Hippocampal formation (tissue), 2 donors: ENCODE measurements around the gene ZNF286A.
A peak's percentile ranks its signal among the peaks of the same experiment; 100 is the strongest.
"Not testable (repeated sequence)": the region's sequence is repeated elsewhere in the genome, so short reads cannot be mapped to it uniquely, and the experiment has no call there.

Source experiments
- DNase-seq, 2 donors: peaks; one replicate each; lab custom pipeline; 2025; lab: John Stamatoyannopoulos, UW

The ZNF286A gene

DNA sequence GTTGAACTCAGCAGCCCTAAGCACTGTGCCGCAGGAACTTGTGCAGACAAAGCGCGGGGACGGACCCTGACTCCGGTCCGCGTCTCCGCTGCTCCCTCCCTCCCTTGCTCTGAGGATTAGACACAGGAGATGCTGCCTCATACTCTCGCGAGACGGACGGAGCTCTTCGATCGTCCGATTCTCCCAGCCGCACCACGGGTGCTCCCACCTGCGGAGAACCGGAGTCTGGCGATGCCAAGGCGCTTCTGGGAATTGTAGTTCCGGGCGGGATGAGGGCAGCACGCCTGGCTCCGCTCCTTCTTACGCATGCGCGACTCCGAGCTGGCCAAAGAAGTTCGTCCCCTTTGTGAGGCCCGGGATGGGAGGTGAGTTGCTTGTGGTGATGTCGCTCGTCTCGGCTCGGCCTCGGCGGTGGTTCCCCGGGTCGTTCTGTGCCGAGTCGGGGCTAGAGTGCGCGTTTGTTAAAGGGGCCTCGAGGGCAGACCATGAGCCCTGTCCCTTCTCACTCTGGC is at the start of gene ZNF286A:
TSS of gene ZNF286A (plus strand) at position 340 of the 512 bp plus-strand sequence. CDS start 578 bp downstream, outside the sequence.
- peak; percentile 98 to 99 for DNase-seq

- no peak for DNase-seq
Measured at GRCh38 chr17:15649861-15650421, 49.6 kb upstream of the ZNF286A start.

DNA sequence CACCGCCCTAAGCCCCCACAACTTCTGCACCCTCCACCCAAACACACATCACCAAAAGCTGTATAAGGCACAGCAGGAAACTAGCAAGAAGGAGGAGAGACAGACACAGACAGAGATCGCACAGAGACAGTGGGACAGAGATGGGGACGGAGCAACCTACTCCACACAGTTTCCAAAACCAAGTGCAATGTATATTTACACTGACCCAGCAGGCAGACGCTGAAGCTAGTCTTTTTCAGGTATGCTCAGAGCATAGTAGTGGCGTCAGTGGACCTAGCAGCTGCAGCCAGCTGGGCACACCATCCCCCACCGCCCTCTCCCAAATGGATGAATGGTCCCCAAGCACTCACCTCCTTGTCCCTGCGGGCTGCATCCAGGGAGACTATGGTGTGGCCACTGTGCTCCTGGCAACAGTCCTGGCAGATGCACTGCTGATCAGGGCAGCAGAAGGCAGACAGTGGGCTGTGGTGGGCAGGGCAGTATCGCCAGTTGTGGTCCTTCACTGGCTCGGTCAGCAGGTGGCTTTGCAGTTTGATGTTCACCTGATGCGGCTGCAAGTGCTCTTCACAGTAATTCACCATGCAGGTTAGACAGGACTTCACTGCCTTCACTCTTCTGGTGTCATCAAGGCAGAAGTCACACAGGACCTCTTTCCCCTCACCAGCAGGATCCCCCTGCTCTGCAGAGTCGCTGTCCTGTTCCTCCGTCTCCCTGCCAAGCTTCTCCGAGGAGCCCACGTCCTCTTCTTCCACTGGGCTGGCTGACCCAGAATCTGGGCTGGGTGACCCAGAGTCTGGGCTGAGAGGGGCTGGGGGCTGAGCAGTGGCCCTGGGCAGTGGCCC is 48.6 kb upstream of the ZNF286A start:
- DNase-seq: peak in 1 of 2 donors; percentile 6

GRCh38 chr17:15651583-15652110 is 47.9 kb upstream of the ZNF286A start:
- DNase-seq: peak; percentile 51 to 56

- no peak for DNase-seq
Measured at GRCh38 chr17:15652960-15653359, 46.6 kb upstream of the ZNF286A start.

GRCh38 chr17:15654401-15654800 is 45.2 kb upstream of the ZNF286A start:
- not testable (repeated sequence) for DNase-seq

DNA sequence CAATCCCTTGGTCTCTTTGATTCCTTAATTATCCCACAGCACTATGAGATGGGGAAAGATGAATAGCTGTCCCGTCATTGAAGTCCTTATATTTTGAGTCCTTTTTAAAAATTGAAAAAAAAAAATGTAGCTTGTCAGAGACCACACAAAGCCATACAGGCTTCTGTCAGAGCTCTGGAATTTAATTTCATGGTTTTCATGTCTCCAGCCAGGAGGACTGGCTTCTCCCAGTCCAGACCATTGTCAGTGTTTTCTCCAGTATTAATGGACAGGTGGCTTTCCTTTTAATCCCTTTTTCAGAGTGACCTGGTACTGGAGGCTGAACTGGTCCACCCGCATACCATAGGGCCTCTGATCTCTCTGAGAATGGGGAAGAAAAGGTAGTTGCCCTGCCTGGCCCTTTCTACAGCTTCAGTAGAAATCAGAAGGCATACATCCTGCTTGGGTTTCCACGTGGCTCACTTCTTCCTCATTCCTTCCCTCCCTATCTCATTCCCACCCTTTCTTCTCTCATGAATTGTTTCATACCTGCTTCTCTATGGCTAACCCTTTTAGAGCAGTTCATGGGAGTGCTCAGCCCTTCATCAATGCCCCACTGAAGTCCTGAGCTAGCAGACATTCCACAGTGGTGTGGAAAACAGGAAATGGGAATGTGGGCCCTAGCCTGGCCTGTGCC is 44.5 kb upstream of the ZNF286A start:
- DNase-seq: no peak

- no peak for DNase-seq
Measured at GRCh38 chr17:15657868-15658267, 41.7 kb upstream of the ZNF286A start.

GRCh38 chr17:15658296-15658695 is 41.3 kb upstream of the ZNF286A start:
- no peak for DNase-seq

DNA sequence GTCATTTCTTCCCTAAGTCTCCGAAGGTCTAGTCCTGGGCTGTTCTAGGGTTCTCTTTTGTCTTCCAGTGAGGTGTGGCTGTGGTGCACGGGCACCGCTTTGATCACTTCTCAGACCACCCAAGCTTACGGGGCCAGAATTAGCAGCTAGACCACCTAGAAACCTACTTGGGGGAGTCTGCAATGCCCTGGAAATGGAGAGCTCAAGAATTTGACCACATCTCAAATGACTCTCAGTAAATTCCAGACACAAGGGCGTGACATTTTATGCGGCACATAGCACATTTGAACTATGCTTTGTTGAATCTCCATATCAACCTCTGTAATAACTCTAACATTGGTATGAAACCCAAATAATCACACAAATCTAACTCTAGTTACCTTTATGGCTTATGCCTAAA is 40.3 kb upstream of the ZNF286A start:
- DNase-seq: no peak

- DNase-seq: no peak
Measured at GRCh38 chr17:15659663-15660062, 39.9 kb upstream of the ZNF286A start.

DNA sequence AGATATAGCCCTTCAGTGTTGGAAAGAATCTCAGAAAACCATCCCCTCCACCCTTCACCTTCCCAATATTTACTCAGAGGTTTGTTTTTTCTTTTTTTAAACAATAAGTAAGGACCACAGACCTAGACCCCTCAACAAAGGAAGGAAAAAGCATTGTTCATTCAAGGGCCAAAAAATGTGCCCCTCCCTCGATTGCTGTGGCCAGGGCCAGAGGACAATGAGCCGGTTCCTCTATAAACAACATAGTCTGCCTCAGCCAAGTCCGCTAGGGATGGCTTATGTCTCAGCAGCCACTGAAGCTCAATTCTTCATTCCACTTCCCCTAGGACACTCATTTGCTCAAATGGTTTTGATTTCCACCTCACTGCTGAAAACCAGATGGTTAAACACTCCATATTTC is 39.5 kb upstream of the ZNF286A start:
- DNase-seq: no peak

- DNase-seq: no peak
Measured at GRCh38 chr17:15662681-15663080, 36.9 kb upstream of the ZNF286A start.

- DNase-seq: no peak
Measured at GRCh38 chr17:15663176-15663575, 36.4 kb upstream of the ZNF286A start.

DNA sequence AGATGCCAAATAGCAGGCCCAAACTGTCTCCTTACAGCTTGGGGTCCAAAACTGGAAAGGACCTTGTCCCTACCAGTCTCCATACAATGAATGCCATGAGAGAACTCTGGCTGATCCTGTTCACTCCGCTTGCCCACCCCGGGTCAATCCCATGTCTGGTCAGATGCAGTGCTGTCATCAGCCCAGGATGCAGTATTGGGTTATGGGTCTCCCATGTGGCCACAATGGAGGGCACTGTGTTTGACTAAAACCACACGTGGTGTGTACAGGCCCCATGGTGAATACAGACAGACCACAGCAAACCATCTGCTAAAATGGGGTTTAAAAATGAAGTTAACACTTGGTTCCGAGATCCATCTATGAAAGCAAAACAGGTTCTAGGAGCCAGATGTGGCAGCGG is 35.9 kb upstream of the ZNF286A start:
- no peak for DNase-seq

- not testable (repeated sequence) for DNase-seq
Measured at GRCh38 chr17:15669526-15669925, 30.0 kb upstream of the ZNF286A start.

GRCh38 chr17:15674640-15675039 is 24.9 kb upstream of the ZNF286A start:
- DNase-seq: not testable (repeated sequence)

DNA sequence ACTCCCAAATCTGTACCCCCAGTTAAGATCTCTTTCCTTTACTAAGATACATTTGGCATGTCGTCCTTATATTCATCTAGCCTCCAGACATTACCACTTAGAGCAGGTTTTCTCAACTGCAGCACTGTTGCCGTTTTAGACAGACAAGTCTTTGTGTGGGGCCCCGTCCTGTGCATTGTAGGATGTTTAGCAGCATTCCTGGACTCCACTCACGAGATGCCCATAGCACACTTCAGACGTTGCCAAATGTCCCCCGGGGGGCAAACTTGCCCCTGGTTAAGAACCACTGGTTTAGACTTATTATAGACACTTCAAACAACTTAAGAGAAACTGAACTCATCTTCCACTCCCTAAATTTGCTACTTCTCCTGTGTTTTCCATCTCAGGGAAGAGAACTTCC is 23.6 kb upstream of the ZNF286A start:
- DNase-seq: not testable (repeated sequence)

DNA sequence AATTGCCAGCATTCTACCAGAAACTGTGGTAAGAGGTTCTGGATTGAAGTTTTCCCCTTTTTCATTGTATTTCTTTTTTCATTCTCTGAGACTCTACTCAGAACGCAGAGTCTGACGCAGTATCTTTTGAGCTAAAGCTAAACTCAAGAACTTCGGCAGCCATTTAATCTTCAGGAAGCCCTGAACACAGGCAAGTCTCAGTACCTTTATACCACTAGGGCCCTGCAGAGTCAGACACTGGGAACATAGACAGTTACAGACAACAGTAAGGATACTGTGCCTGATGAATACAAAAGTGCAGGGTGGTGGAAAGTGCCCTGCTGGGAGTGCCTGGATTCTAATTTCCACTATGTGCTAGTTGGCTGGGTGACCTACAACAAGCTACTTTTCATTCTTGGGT is 16.4 kb upstream of the ZNF286A start:
- not testable (repeated sequence) for DNase-seq

GRCh38 chr17:15683824-15684478 is 15.6 kb upstream of the ZNF286A start, which contains the start of gene TRIM16:
Gene TRIM16, minus strand, starts transcription at chr17:15684311. Its CDS starts 32,702 bp downstream, at chr17:15651609.
- DNase-seq: peak; percentile 30 to 77

- DNase-seq: not testable (repeated sequence)
Measured at GRCh38 chr17:15687494-15687893, 12.1 kb upstream of the ZNF286A start.

DNA sequence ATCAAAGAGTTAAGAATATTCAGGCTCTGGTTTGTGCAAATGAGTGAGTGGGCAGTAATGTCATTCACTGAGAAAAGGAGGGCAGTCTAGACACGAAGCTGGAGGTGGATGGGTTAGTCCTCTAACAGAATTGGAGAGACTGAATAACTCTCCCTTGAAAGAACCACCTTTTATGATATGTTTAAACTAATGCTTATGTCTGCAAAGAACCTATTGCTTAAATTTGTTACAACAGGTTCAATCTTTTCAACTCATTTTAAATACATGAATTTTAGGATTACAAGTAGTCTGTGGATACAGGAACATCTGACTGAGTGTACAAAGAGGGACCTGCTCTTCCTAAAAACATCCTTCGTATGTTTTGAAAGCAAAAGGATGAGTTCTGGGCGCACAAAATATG is 585 bp upstream of the ZNF286A start:
- peak in 1 of 2 donors; percentile 20 for DNase-seq
